Activated T-helper 1 cell treated with anti-CD3 and anti-CD28 coated beads, Interleukin-12 subunit alpha, Interleukin-12 subunit beta, Interleukin-2, Interleukin-4 antibody, amounts not matched to agents 30 ng/mL and 10 ng/mL and 1 ng/mL, durations not matched to agents 14 hours and 24 hours and 36 hours (primary cell): ENCODE measurements around the gene UBE2V1. TPM values are rescaled to one million over a fixed set of nuclear protein-coding genes. Genes with fewer than 3 reads are reported as not detected.

ENCODE experiments used
- DNase-seq: peaks from one replicate; pipeline ENCODE4 v3.0.0; 2021; ENCODE audit warnings: low spot score
- H3K27ac Mint-ChIP-seq: one replicate; pipeline ENCODE4 v1.8.0; 2021; ENCODE audit warnings: mild to moderate bottlenecking, mixed read lengths
- H3K27me3 Mint-ChIP-seq: one replicate; pipeline ENCODE4 v1.8.0; 2022; ENCODE audit warnings: mild to moderate bottlenecking, moderate library complexity, mixed read lengths; ENCODE audit not compliant: insufficient read depth
- H3K36me3 Mint-ChIP-seq: one replicate; pipeline ENCODE4 v1.8.0; 2021; ENCODE audit warnings: low read depth, mixed read lengths
- H3K4me1 Mint-ChIP-seq: one replicate; pipeline ENCODE4 v1.8.0; 2021; ENCODE audit warnings: low read depth, mixed read lengths
- H3K4me3 Mint-ChIP-seq: one replicate; pipeline ENCODE4 v1.8.0; 2021; ENCODE audit warnings: mild to moderate bottlenecking, moderate library complexity, mixed read lengths
- H3K9me3 Mint-ChIP-seq: one replicate; pipeline ENCODE4 v1.8.0; 2021; ENCODE audit warnings: mixed read lengths
- intact Hi-C: fragments of 100-400 bp; cut with micrococcal nuclease; formaldehyde crosslinking; loops from one replicate; pipeline ENCODE4 v1.15.1; 2024
- total RNA-seq: library from RNA; stranded (reverse); gene quantifications from 2 replicates; pipeline ENCODE4 v1.2.3, GENCODE V29; 2022

Gene UBE2V1
- total RNA-seq, 1 donor from 2014 or later, result 170 TPM

DNA sequence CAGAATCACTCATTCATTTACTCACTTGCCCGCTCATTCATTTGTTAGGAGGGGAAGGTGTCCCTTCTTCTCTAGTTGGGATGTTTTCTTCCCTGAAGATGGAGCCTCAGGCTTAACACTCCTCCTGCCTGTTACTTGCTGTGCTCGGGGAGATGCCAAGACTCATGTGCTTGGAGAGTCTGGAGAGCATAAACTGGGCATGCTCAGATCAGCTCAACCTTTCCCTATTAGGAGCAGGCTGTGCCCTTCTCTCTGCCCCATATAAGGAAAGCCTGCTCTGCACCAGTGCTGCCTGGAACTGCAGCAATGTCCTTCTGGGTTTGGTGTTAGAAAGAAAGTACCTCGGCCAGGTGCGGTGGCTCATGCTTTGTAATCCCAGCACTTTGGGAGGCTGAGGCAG, 18.0 kb upstream of the UBE2V1 start:
- H3K27me3 Mint-ChIP-seq, result no peaks in the 10 kb centered on the region
- DNase-seq, result no peak
- intact Hi-C loops, result no loop called here
- no peak overlapping the region for H3K4me3 Mint-ChIP-seq
- no peaks in the 10 kb centered on the region for H3K9me3 Mint-ChIP-seq
- peaks cover 7% of the 10 kb centered on the region for H3K4me1 Mint-ChIP-seq
- H3K36me3 Mint-ChIP-seq, result peaks cover 42% of the 10 kb centered on the region
- no peak overlapping the region for H3K27ac Mint-ChIP-seq

DNA sequence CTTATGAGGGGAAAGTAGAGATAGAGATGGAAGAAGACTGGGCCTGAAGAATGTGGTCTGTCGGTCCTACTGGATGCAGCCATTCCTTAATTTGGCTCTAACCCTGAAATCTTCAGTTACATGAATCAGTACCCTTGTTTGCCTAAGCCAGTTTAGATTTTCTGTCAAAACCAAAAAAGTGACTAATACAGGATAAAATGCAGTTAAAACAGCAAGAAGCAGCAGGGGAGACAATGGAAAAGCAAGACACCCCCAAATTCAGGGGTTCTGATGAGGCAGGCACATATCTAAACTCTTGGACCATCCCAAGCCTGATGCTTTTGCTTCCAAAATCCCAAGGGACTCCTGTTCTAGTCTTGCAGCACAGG, 17.4 kb upstream of the UBE2V1 start:
- H3K27ac Mint-ChIP-seq, result no peak overlapping the region
- no peaks in the 10 kb centered on the region for H3K27me3 Mint-ChIP-seq
- intact Hi-C loops, result no loop called here
- no peak for DNase-seq
- H3K4me3 Mint-ChIP-seq, result no peak overlapping the region
- H3K36me3 Mint-ChIP-seq, result peaks cover 40% of the 10 kb centered on the region
- peaks cover 6% of the 10 kb centered on the region for H3K4me1 Mint-ChIP-seq
- no peaks in the 10 kb centered on the region for H3K9me3 Mint-ChIP-seq

- Mint-ChIP-seq H3K27me3 (no peaks in the 10 kb centered on the region), H3K9me3 (no peaks in the 10 kb centered on the region), H3K4me3 (no peak overlapping the region), H3K4me1 (peaks cover 6% of the 10 kb centered on the region), H3K36me3 (peaks cover 42% of the 10 kb centered on the region), H3K27ac (no peak overlapping the region)
- DNase-seq, result no peak
- intact Hi-C loops, result no loop called here
These were observed 16.9 kb upstream of the UBE2V1 start for GRCh38 chr20:50129662-50130355.

GRCh38 chr20:50128520-50128905, 15.6 kb upstream of the UBE2V1 start:
- Mint-ChIP-seq H3K27me3 (no peaks in the 10 kb centered on the region), H3K27ac (no peak overlapping the region), H3K9me3 (no peaks in the 10 kb centered on the region), H3K4me3 (no peak overlapping the region), H3K4me1 (peaks cover 6% of the 10 kb centered on the region), H3K36me3 (peaks cover 51% of the 10 kb centered on the region)
- no peak for DNase-seq
- intact Hi-C loops, result no loop called here

DNA sequence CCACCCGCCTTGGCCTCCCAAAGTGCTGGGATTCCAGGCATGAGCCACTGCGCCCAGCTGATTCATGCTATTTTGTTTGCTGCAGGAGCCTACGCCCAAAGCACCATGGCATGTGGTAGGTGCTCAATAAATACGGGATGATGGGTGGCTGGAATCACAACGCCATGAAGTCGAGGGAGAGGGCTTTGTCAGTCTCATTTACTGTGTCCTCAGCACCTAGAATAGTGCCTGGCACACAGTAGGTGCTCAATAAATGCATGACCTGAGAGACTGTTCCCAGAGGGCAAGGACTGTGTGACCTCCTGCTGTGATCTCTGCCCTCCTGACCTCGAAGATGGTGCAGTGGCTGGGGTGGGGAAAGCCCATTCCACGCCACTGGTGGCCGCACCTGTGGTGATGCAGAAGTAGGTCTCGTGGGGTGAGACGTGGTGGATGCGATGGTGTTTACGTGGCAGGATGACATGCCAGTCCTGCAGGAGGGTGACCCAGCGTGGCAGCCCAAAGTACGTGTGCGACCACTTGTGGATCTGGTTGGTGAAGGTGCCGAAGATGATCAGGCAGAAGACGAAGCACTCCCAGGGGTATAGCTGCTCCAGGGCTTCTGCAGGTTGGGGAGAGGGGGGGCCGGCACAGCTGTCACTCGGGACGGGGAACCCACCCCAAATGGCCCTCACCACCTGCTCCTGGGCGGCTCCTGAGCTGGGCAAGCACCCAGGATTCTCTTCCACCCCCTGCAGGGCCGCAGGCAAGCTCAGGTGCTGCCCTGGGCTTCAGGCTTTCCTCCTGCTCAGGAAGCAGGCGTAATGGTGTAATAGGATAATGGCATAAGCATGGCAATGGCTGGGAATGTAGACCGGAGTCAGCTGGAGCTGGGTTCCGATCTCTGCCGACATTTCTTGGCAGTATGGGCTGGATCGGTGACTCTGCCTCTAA, 14.9 kb upstream of the UBE2V1 start:
- intact Hi-C loops, result no loop called here
- no peak for DNase-seq
- Mint-ChIP-seq H3K27ac (no peak overlapping the region), H3K36me3 (peaks cover 52% of the 10 kb centered on the region), H3K9me3 (no peaks in the 10 kb centered on the region), H3K4me3 (no peak overlapping the region), H3K27me3 (no peaks in the 10 kb centered on the region), H3K4me1 (peaks cover 6% of the 10 kb centered on the region)

GRCh38 chr20:50126662-50127061, 13.7 kb upstream of the UBE2V1 start:
- Mint-ChIP-seq H3K36me3 (peaks cover 50% of the 10 kb centered on the region), H3K27me3 (no peaks in the 10 kb centered on the region)

GRCh38 chr20:50125279-50125678, 12.3 kb upstream of the UBE2V1 start:
- Mint-ChIP-seq H3K27ac (no peak overlapping the region), H3K4me3 (no peak overlapping the region), H3K27me3 (no peaks in the 10 kb centered on the region), H3K4me1 (peaks cover 6% of the 10 kb centered on the region), H3K36me3 (peaks cover 43% of the 10 kb centered on the region), H3K9me3 (no peaks in the 10 kb centered on the region)
- no peak for DNase-seq
- intact Hi-C loops, result no loop called here

More at GRCh38 chr20:50126662-50127061, 13.7 kb upstream of the UBE2V1 start:
- H3K4me1 Mint-ChIP-seq, result peaks cover 6% of the 10 kb centered on the region
- peak overlapping the region; percentile 81 for H3K27ac Mint-ChIP-seq
- intact Hi-C loops, result no loop called here
- H3K4me3 Mint-ChIP-seq, result no peak overlapping the region
- DNase-seq, result no peak
- no peaks in the 10 kb centered on the region for H3K9me3 Mint-ChIP-seq

GRCh38 chr20:50124496-50124895, 11.5 kb upstream of the UBE2V1 start:
- no peak overlapping the region for H3K4me3 Mint-ChIP-seq
- no peaks in the 10 kb centered on the region for H3K9me3 Mint-ChIP-seq
- H3K27me3 Mint-ChIP-seq, result no peaks in the 10 kb centered on the region
- intact Hi-C loops, result no loop called here
- DNase-seq, result no peak
- peaks cover 39% of the 10 kb centered on the region for H3K36me3 Mint-ChIP-seq
- no peaks in the 10 kb centered on the region for H3K4me1 Mint-ChIP-seq
- H3K27ac Mint-ChIP-seq, result no peak overlapping the region

- Mint-ChIP-seq H3K27ac (no peak overlapping the region), H3K4me1 (no peaks in the 10 kb centered on the region), H3K36me3 (peaks cover 34% of the 10 kb centered on the region), H3K9me3 (no peaks in the 10 kb centered on the region), H3K27me3 (no peaks in the 10 kb centered on the region), H3K4me3 (no peak overlapping the region)
- no peak for DNase-seq
- intact Hi-C loops, result no loop called here
These were observed 10.5 kb upstream of the UBE2V1 start for GRCh38 chr20:50123418-50123817.

GRCh38 chr20:50122763-50123162, 9.8 kb upstream of the UBE2V1 start:
- no peaks in the 10 kb centered on the region for H3K4me1 Mint-ChIP-seq
- H3K4me3 Mint-ChIP-seq, result no peak overlapping the region
- no peaks in the 10 kb centered on the region for H3K27me3 Mint-ChIP-seq
- intact Hi-C loops, result no loop called here
- H3K9me3 Mint-ChIP-seq, result no peaks in the 10 kb centered on the region
- no peak overlapping the region for H3K27ac Mint-ChIP-seq
- peaks cover 30% of the 10 kb centered on the region for H3K36me3 Mint-ChIP-seq
- no peak for DNase-seq

DNA sequence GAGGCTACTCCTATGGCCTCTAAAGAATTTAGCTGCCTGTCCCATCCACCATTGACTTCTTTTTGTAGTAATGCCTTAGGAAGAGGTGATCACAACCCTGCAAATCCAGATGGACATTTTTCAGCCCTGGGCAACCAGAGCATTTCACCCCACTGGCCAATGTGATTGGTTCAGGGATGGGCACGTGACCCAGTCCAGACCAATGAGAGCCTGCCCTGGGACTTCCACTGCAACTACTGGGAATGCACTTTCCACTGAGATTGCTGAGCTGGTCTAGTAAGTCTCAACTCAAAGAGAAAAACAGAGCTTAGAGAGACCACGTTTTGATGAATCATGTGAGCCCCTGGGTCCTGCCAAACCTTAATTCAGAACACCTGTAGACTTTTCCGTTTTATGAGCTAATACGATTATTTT, 8.9 kb upstream of the UBE2V1 start:
- Mint-ChIP-seq H3K9me3 (no peaks in the 10 kb centered on the region), H3K27ac (no peak overlapping the region), H3K4me1 (no peaks in the 10 kb centered on the region), H3K4me3 (no peak overlapping the region), H3K36me3 (peaks cover 23% of the 10 kb centered on the region), H3K27me3 (no peaks in the 10 kb centered on the region)
- DNase-seq, result no peak
- intact Hi-C loops, result loop anchor here (1.0 to 2.0 kb wide), 2 partner anchors 47 to 57 kb away; no protein-coding TSS in a partner anchor

- Mint-ChIP-seq H3K27me3 (no peaks in the 10 kb centered on the region), H3K4me1 (peaks cover 3% of the 10 kb centered on the region), H3K27ac (no peak overlapping the region), H3K4me3 (no peak overlapping the region), H3K9me3 (no peaks in the 10 kb centered on the region), H3K36me3 (peaks cover 20% of the 10 kb centered on the region)
- intact Hi-C loops, result loop anchor here (1.0 to 2.0 kb wide), 2 partner anchors 48 to 58 kb away; no protein-coding TSS in a partner anchor
- peak; percentile 36 for DNase-seq
These were observed 8.2 kb upstream of the UBE2V1 start for GRCh38 chr20:50120935-50121693.
